NCI-H1694 (cell line): ENCODE data around the gene GLDN.

Experiments used
- DNase-seq: peaks from one replicate; lab custom pipeline; 2025; lab: John Stamatoyannopoulos, UW

The GLDN gene

GRCh38 chr15:51341366-51342226 lies at the start of gene GLDN:
TSS of gene GLDN (plus strand) at chr15:51341655. CDS start at chr15:51341685, 30 bp downstream.
- DNase-seq: no peak

GRCh38 chr15:51298620-51299019 lies 42.8 kb upstream of the GLDN start:
- no peak for DNase-seq

- no peak for DNase-seq
These were observed 42.1 kb upstream of the GLDN start for GRCh38 chr15:51299187-51300015.

GRCh38 chr15:51302480-51302879 lies 39.0 kb upstream of the GLDN start:
- no peak for DNase-seq

DNA sequence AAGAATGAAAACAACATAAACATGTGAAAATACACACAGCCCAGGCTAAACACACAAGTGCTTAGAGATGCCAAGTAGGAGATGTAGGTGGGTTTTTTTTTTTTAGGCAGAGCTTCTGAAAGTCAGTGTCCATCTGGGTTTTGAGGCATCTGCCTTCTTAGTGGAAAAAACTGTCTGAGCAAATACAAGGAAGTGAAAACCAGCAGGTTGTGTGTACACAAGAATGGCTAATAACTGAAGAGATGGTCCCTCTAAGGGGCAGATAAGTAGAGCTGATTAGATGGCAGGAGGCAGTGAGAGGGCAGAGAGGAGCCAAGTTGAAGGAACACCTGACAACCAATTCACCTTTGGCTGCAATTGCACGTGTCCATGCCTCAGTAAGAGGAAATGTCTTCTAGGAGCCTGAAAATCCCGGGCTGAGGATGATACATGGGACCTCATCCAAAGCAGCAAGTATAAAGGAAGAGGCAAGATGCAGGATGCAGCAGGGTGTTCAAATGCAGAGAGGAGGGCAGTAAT lies 37.9 kb upstream of the GLDN start:
- DNase-seq: no peak

- DNase-seq: no peak
These were observed 34.1 kb upstream of the GLDN start for GRCh38 chr15:51307325-51307724.

GRCh38 chr15:51307811-51308210 lies 33.6 kb upstream of the GLDN start:
- DNase-seq: no peak

GRCh38 chr15:51310064-51310463 lies 31.4 kb upstream of the GLDN start:
- DNase-seq: no peak

DNA sequence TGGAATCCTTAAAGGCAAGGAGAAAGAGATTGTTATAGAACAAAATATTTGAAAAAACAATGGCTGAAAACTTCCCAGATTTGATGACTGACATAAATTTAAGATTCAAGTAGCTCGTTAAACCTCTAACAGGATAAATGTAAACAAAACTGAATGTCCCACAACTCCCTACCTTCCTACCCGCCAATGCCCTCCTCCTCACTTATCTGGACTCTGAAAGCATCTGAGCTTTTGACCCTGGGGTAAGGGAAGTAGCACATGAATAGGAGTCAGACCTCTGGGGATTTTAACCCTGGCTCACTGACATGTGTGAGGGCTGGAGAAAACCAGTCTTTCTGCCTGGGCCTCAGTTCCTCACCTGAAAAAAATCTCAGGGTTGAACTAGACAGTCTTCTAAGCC lies 29.9 kb upstream of the GLDN start:
- no peak for DNase-seq

DNA sequence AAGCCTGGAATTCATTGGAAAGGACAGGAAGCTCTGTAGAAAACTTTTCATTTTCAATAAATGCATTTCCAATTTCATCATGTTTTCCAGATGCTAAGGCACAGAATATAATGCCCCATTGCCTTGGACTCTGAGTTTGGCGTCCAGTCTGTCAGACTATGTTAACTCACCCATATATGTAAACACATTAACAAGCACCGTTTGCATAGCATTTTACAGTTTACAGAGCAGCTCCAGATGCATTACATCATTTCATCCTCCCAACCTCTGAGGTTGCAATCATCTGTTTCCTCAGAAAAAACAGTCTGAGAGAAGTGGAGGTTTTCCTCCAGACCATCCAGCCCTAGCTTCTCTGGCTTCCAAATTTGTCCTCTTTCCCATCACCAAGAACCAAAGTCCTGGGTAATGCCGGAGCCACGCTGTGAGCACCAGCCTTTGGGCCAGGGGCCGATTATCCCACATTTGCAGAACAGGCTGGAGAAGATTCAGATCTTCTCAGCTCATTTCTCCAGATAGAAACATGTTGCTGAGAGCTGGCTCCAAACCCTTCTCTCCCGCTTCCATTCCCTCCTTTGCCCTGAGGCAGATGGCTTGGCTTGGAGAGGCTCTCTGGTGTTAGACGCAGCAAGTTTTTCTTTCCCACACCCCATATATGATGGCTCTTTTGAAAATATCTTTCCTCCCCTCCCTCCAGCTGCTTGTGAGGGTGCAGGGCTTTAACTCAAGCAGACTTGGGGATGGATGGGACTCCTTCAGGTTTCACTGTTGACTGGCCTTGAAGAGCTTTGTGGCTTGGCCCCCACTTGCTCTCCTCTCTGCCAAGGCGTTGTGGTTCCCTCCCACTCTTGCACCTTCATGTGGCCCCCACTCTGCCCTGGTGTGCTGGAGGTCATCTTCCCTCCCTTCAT lies 29.0 kb upstream of the GLDN start:
- DNase-seq: no peak

DNA sequence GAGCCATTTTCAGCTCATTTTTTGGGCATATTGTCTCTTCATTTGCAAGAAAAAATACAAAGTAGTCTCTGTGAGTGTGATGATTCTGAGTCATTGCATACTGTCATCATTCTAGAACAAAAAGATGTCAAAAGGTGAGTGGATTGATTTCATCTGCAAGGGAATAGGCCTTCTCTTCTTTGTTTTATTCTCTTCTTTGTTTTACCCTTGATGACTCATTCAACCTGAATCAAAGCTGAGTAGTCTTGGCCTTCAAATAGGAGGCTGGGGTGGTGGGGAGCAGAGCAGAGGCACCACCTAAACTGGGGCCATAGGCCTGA lies 28.4 kb upstream of the GLDN start:
- no peak for DNase-seq

GRCh38 chr15:51313644-51314280 lies 27.7 kb upstream of the GLDN start:
- DNase-seq: no peak

DNA sequence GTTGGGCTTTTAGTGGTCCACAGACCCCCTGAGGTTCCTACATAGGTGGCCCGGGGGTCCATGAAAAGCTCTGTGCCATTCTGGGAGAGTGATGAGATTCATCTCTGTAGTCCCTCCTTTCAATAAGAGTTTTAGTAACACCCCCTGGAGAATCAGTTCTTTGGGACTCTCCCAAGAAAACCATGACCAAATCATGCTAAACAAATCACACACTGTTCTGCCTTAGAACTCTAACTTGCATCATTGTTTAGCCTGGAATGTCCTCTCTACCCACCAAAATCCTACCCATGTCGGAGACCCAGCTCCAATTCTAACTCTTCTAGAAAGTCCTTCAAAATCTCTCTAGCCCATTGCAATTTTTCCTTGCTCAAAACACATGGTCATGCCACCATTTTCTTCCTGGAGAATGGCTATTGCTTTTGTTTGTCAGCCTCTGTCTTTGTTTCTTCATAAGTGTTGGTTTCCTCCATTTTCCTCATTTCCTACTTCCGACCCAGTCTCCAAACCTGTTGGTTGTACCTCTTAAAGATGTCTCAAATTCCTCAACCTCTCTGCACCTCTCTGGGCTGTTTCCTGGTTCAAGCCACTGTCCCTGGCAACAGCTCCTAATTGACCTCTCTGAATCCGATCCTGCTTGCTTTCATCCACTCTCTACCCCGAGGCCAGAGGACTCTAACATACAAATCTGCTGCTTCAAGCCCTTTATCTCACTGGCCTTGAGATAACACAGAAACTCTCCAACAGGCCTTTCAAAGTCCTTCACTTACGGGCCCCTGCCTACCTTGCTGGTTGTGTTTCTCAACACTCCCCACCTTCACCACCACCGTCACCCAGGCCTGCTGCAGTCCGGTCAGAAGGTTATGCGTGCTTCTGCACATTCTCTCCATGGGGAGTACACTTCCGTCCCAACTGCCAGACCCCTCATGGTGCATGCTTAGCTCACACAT lies 26.8 kb upstream of the GLDN start:
- no peak for DNase-seq

DNA sequence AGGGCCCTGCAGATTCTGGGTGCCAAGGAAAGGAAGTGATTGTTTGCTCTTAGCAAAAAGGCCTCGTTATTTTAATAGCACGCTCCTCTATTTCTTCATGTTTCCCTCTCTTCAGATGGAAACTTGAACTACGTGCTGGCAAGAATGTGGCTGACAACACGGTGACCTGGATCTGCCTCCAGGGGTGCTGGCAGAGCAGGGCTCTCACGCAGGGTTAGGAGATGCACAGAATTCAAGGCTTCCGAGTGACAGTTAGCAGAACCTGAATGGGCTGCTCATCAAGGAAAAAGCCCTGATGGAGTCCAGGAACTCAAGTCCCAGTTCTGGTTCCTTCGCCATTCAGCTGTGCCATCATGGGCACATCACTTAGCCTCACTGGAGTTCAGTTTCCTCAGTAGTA lies 25.7 kb upstream of the GLDN start:
- DNase-seq: no peak

DNA sequence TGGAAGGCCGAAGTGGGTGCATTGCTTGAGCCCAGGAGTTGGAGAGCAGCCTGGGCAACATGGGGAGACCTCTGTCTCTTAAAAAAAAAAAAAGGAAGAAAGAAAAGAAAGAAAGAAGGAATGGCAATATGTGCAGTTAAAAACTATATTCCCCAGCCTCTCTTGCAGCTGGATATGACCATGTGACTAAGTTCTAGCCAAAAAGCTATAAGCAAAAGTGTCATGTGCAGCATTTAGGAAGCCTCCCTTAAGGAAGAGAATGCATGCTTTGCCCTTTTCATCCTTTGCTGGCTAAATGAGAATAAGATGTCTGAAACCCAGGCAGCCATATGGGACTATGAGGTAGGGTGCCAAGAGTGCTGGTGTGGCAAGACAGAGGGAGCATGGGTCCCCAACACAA lies 24.8 kb upstream of the GLDN start:
- no peak for DNase-seq

DNA sequence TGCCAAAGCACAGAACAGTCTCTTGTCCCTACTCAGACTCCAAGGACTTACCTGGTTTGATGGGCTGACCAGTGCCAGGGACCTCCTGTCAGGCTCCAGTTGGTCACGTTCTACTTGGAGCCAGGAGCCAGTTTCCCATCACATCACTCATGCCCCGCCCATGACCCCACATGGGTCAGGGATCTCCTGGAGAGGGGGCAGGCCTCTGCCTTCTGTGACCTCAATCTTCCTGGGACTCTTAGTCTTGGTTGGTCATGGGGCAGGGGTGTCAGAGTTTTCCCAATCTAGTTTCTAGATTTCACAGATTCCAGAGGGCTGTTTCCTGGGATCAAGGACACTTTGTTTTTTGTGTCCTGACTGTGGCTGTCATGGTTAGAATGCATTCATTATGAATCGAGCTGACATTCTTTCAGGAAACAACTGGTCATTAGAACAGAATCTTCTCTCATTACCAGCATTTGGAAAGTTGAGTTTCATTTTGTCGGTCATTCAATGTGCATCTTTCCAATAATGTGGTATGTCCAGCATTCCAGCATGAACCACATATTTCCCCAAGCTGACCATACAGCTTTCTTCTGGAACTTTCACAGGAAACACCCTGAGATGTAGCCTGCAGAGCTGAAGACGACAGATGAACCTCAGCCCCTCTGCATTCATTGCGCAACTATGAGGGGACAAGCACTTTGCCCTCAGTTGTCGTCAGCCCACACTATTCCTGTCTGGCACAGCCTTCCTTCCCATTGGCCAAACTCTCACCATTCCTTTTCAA lies 22.9 kb upstream of the GLDN start:
- no peak for DNase-seq

GRCh38 chr15:51319539-51319938 lies 21.9 kb upstream of the GLDN start:
- DNase-seq: no peak

GRCh38 chr15:51320843-51321242 lies 20.6 kb upstream of the GLDN start:
- no peak for DNase-seq

GRCh38 chr15:51321316-51321715 lies 20.1 kb upstream of the GLDN start:
- no peak for DNase-seq
